HG02840 (cell line): ENCODE measurements around the gene EFCAB6.

ENCODE experiments used
- ATAC-seq: cut with Tn5 transposase; IDR thresholded peaks from one replicate; pipeline ENCODE4 v1.9.1; 2021; ENCODE audit warnings: mild to moderate bottlenecking, moderate library complexity, moderate number of reproducible peaks; ENCODE audit not compliant: unreplicated experiment, low FRiP score

Gene EFCAB6

GRCh38 chr22:43491177-43491576 lies 320.9 kb downstream of the EFCAB6 start:
- ATAC-seq = no peak

DNA sequence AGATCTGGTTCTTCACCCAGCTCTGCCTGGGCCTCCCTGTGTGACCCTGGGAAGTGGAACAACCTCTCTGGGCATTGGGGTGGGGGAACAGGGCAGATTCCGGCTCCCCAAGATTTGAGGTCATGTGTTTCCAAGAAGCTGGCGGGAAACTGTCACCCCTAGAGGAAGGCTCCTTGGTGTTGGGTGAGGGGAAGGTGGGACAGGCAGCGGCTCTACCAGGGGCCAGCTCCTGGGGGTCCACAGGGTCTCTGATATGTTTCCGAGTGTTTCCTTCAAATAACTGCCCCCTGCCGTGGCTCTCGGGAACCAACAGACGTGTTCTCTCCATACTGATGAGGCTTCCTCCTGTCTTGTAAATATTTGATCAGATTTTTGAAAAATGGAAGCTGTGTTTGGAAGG lies 321.8 kb downstream of the EFCAB6 start:
- ATAC-seq = no peak

GRCh38 chr22:43488937-43489336 lies 323.2 kb downstream of the EFCAB6 start:
- ATAC-seq = no peak

- ATAC-seq = no peak
These were observed 323.9 kb downstream of the EFCAB6 start for GRCh38 chr22:43488031-43488866.

DNA sequence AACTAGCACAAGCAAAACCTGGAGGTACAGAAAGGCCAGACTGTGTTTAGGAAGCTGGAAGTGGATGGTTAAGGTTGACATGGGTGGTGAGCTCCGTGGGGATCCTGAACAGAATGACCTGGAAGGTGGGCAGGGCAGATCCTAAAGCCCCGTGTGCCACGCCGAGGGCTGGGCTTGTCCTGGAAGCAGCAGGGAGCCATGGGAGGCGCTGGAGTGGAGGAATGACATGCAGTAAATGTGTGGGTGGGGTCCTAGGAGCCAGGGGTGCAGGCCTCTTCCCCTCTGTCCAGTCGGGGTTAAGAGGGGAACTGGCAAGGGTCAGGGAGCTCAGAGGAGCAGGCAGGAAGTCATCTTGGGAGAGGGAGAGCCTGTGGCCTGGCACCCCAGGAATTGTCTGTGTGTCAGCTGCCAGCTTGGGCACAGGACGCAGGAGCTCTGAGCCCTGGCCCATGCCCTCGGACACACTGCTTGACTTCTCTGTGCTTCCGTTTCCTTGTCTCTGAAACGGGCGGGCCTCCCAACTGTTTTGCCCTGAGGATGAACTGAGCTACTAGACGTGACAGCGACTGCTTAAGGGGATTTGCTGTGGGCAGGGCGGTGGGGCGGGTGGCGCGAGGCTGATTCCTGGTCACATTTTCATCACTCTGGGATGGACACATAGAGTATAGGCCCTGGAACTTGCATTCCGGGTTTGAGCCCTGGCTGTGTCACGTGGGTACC lies 324.6 kb downstream of the EFCAB6 start:
- ATAC-seq = no peak

- no peak for ATAC-seq
These were observed 326.5 kb downstream of the EFCAB6 start for GRCh38 chr22:43485502-43486089.

GRCh38 chr22:43484227-43484626 lies 327.9 kb downstream of the EFCAB6 start:
- ATAC-seq = no peak

DNA sequence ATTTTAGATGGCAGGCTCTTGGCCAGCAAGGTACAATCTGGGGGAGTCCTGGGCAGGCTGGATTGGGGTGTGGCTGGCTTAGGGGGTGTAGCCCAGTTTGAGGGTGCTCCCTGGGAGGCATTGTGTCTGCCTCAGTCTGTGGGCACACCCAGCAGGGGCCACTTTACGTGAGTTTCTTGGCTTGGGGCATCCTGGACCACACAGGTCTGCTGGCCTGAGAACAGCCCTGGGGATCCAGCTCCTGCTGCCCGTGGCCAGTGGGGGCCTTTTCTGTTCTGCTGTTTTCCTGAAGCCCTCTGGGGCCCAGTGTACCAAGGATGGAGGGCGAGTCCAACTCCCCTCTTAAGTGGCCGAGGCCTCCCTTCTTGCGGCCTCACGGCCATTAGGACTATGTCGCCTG lies 328.4 kb downstream of the EFCAB6 start:
- no peak for ATAC-seq

GRCh38 chr22:43483266-43483665 lies 328.8 kb downstream of the EFCAB6 start:
- no peak for ATAC-seq

DNA sequence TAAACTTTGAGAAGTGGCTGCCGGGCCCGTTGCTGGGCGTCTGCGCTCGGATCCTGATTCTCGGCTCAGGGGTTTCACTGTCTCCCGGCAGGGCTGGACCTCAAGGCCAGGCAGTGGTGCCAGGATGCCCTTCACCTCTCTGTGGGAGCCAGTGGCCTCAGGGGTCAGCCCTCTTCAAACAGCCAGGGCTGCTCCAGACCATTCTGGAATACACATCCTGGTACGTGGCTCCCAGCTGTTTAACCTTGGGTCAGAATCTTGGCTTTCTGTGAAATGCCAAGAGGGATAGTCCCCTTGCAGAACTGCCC lies 329.8 kb downstream of the EFCAB6 start:
- ATAC-seq = no peak

- no peak for ATAC-seq
These were observed 330.4 kb downstream of the EFCAB6 start for GRCh38 chr22:43481568-43482317.

DNA sequence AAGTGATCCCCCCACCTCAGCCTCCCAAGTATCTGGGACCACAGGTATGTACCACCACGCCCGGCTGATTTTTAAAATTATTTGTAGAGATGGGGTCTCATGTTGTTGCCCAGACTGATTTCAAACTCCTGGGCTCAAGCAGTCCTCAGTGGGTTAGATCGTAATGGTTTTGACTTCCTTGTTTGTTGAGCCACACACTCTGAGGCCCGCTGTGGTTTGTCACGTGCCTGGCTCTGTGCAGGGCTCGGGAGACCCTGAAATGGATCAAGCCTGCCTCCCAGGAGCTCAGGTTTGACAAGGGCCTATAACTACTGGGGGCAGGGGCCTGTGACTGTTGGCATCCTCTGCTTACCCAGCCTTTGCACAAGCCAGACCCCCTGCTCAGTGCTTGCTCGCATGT lies 332.1 kb downstream of the EFCAB6 start:
- ATAC-seq = no peak

GRCh38 chr22:43479301-43479950 lies 332.7 kb downstream of the EFCAB6 start:
- no peak for ATAC-seq
